ENCODE data around the gene SLX4.
"Not testable (repeated sequence)": the region's sequence is repeated elsewhere in the genome, so short reads cannot be mapped to it uniquely, and the experiment has no call there.

Gene SLX4

GRCh38 chr16:3611146-3611975 lies at the start of gene SLX4:
Gene SLX4 (minus strand): TSS chr16:3611606. CDS start chr16:3608964, 2,642 bp downstream.
- DNase-seq, result peak; percentile 26

GRCh38 chr16:3659251-3659650 lies 47.8 kb upstream of the SLX4 start:
- DNase-seq, result no peak

GRCh38 chr16:3656491-3657468 lies 45.4 kb upstream of the SLX4 start:
- no peak for DNase-seq

GRCh38 chr16:3656160-3656490 lies 44.7 kb upstream of the SLX4 start:
- not testable (repeated sequence) for DNase-seq

GRCh38 chr16:3655396-3656159 lies 44.2 kb upstream of the SLX4 start:
- no peak for DNase-seq

- DNase-seq, result no peak
These were observed 43.6 kb upstream of the SLX4 start for GRCh38 chr16:3655030-3655395.

GRCh38 chr16:3654249-3654991 lies 43.0 kb upstream of the SLX4 start, which contains the start of gene DNASE1:
Gene DNASE1 (plus strand): TSS chr16:3654691. CDS start chr16:3655374, 683 bp downstream.
- no peak for DNase-seq

GRCh38 chr16:3652373-3653195 lies 41.2 kb upstream of the SLX4 start:
- DNase-seq, result no peak

GRCh38 chr16:3651461-3652372 lies 40.3 kb upstream of the SLX4 start:
- DNase-seq, result no peak

GRCh38 chr16:3650631-3651265 lies 39.3 kb upstream of the SLX4 start:
- no peak for DNase-seq

- no peak for DNase-seq
These were observed 35.0 kb upstream of the SLX4 start for GRCh38 chr16:3646348-3646920.

- DNase-seq, result no peak
These were observed 34.3 kb upstream of the SLX4 start for GRCh38 chr16:3645504-3646347.

GRCh38 chr16:3645108-3645503 lies 33.7 kb upstream of the SLX4 start:
- no peak for DNase-seq

- DNase-seq, result no peak
These were observed 31.8 kb upstream of the SLX4 start for GRCh38 chr16:3643095-3643730.

- DNase-seq, result no peak
These were observed 31.1 kb upstream of the SLX4 start for GRCh38 chr16:3642397-3643094.

GRCh38 chr16:3641801-3642396 lies 30.5 kb upstream of the SLX4 start:
- DNase-seq, result no peak

All from SIG-M5 (cell line).